BJ (cell line): ENCODE data around the gene ADAMTS17. TPM values are rescaled to one million over a fixed set of nuclear protein-coding genes. Genes with fewer than 3 reads are reported as not detected.

ENCODE experiments used
- CTCF ChIA-PET: fragments of 350-600 bp; formaldehyde crosslinking; extraction: SDS; loops from one replicate; lab custom pipeline; 2021; ENCODE audit warnings: antibody characterized with exemption, inconsistent platforms; lab: Yijun Ruan, JAX
- POLR2A ChIA-PET: fragments of 300-600 bp; sonication (Branson Sonifier 250); formaldehyde crosslinking; extraction: SDS; loops from one replicate; lab custom pipeline; 2021; ENCODE audit warnings: antibody characterized with exemption; lab: Charles Lee
- DNase-seq: peaks from one replicate; pipeline ENCODE4 v3.0.0-alpha.2; 2011; ENCODE audit warnings: low read depth
- H3K27me3 ChIP-seq: 2 replicates; pipeline ENCODE4 v1.6.0; 2011; ENCODE audit warnings: low read length; ENCODE audit not compliant: control insufficient read depth, insufficient read depth
- H3K36me3 ChIP-seq: 2 replicates; pipeline ENCODE4 v1.5.1; 2011; ENCODE audit warnings: low read length; ENCODE audit not compliant: control insufficient read depth, insufficient read depth
- H3K4me3 ChIP-seq: 2 replicates; pipeline ENCODE4 v1.5.1; 2011; ENCODE audit warnings: low read depth, mild to moderate bottlenecking, control low read depth, low read length
- CTCF ChIP-seq: IDR thresholded peaks from 2 replicates; pipeline ENCODE4 v1.5.1; 2011; ENCODE audit warnings: low read depth, mild to moderate bottlenecking, control low read depth, inconsistent platforms, low read length, moderate library complexity; ENCODE audit not compliant: insufficient read depth
- polyA plus RNA-seq: library from polyadenylated mRNA; depleted of rRNA; stranded (reverse); fragments of >200 nt; gene quantifications from 2 replicates; pipeline ENCODE4 v1.2.3, GENCODE V29; 2011

ADAMTS17 gene
- polyA plus RNA-seq, 1 experiment = not detected

- Histone ChIP-seq H3K36me3 (no peaks in the 10 kb centered on the region), H3K4me3 (no peak overlapping the region), H3K27me3 (no peaks in the 10 kb centered on the region)
- no peak for TF ChIP-seq CTCF
- DNase-seq = no peak
- ChIA-PET CTCF (no interaction called here), POLR2A (no interaction called here)
Measured at GRCh38 chr15:100005715-100006114, 336.1 kb downstream of the ADAMTS17 start.

GRCh38 chr15:100005013-100005412 lies 336.8 kb downstream of the ADAMTS17 start:
- Histone ChIP-seq H3K36me3 (no peaks in the 10 kb centered on the region), H3K4me3 (no peak overlapping the region), H3K27me3 (no peaks in the 10 kb centered on the region)
- ChIA-PET CTCF (no interaction called here), POLR2A (no interaction called here)
- no peak for DNase-seq
- no peak for TF ChIP-seq CTCF

- CTCF ChIA-PET = no interaction called here
- DNase-seq = no peak
Measured at GRCh38 chr15:100002787-100003536, 338.8 kb downstream of the ADAMTS17 start.

GRCh38 chr15:100002086-100002620 lies 339.6 kb downstream of the ADAMTS17 start:
- H3K4me3 ChIP-seq = no peak overlapping the region
- TF ChIP-seq CTCF = no peak
- no peaks in the 10 kb centered on the region for H3K36me3 ChIP-seq
- POLR2A ChIA-PET = no interaction called here
- CTCF ChIA-PET = no interaction called here
- no peak for DNase-seq
- H3K27me3 ChIP-seq = no peaks in the 10 kb centered on the region

More at GRCh38 chr15:100002787-100003536, 338.8 kb downstream of the ADAMTS17 start:
- Histone ChIP-seq H3K36me3 (no peaks in the 10 kb centered on the region), H3K27me3 (no peaks in the 10 kb centered on the region), H3K4me3 (no peak overlapping the region)
- TF ChIP-seq CTCF = no peak
- POLR2A ChIA-PET = no interaction called here

GRCh38 chr15:100001405-100001804 lies 340.4 kb downstream of the ADAMTS17 start:
- CTCF ChIA-PET = no interaction called here
- POLR2A ChIA-PET = no interaction called here
- no peak for TF ChIP-seq CTCF

More at GRCh38 chr15:100001405-100001804, 340.4 kb downstream of the ADAMTS17 start:
- no peaks in the 10 kb centered on the region for H3K27me3 ChIP-seq
- H3K4me3 ChIP-seq = no peak overlapping the region
- DNase-seq = no peak
- no peaks in the 10 kb centered on the region for H3K36me3 ChIP-seq
